ENCODE results near the gene HSFX4. TPM values are rescaled to one million over a fixed set of nuclear protein-coding genes. Genes with fewer than 3 reads are reported as not detected.

The HSFX4 gene
- total and polyA plus RNA-seq, 9 of the 15 experiments (the other 6 are each of a cell fraction or from before 2014, with no cell fraction given) = 0.10 to 0.24 (median 0.14) TPM; not detected in 6

GRCh38 chrX:149962859-149963757 is 33.7 kb downstream of the HSFX4 start:
- H3K4me1 ChIP-seq (replicated peaks in 1 of 2; ENCODE audit: control insufficient read depth in 2 of 2, insufficient read depth in 2 of 2, low read length in 2 of 2) = peaks cover 0 to 3% of the 10 kb centered on the region in 2 experiments; a peak in 2 of 5 replicates
- H3K36me3 ChIP-seq (ENCODE audit: control insufficient read depth, insufficient read depth, low read length) = peaks cover 12% of the 10 kb centered on the region; the same call in 2 of the 3 replicates
- no peak overlapping the region for H3K27ac ChIP-seq (ENCODE audit: extremely low read depth, low read depth, low read length)
- no peak overlapping the region for H2AFZ ChIP-seq (ENCODE audit: low read depth, low read length)
- no peak overlapping the region for H3K9ac ChIP-seq (ENCODE audit: insufficient read depth in 1 of 2, low read depth in 2 of 2, low read length in 2 of 2)
- no peak for TF ChIP-seq SRSF1 (IDR thresholded peaks at IDR 0.05; ENCODE audit: low read depth, low read length)
- TF ChIP-seq, protein P1, sequence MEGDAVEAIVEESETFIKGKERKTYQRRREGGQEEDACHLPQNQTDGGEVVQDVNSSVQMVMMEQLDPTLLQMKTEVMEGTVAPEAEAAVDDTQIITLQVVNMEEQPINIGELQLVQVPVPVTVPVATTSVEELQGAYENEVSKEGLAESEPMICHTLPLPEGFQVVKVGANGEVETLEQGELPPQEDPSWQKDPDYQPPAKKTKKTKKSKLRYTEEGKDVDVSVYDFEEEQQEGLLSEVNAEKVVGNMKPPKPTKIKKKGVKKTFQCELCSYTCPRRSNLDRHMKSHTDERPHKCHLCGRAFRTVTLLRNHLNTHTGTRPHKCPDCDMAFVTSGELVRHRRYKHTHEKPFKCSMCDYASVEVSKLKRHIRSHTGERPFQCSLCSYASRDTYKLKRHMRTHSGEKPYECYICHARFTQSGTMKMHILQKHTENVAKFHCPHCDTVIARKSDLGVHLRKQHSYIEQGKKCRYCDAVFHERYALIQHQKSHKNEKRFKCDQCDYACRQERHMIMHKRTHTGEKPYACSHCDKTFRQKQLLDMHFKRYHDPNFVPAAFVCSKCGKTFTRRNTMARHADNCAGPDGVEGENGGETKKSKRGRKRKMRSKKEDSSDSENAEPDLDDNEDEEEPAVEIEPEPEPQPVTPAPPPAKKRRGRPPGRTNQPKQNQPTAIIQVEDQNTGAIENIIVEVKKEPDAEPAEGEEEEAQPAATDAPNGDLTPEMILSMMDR (IDR thresholded peaks at IDR 0.05 in 2 of 3, conservative IDR thresholded peaks at IDR 0.05 in 1 of 3; ENCODE audit: insufficient read depth in 2 of 3, low read depth in 1 of 3, low read length in 3 of 3) = peak; percentile 33 to 43 (median 37); a peak in 5 of 6 replicates
- peak in 1 of 2 experiments; percentile 55; a peak in 2 of 4 replicates for TF ChIP-seq RAD21 (CRISPR knock-in tag; conservative IDR thresholded peaks at IDR 0.05 in 1 of 2, IDR thresholded peaks at IDR 0.05 in 1 of 2)
- TF ChIP-seq ZNF41 (CRISPR knock-in tag; conservative IDR thresholded peaks at IDR 0.05) = no peak
- POLR2A ChIA-PET = no interaction called here
- H3K27me3 ChIP-seq (ENCODE audit: control insufficient read depth in 2 of 2, insufficient read depth in 2 of 2, low read length in 2 of 2) = no peaks in the 10 kb centered on the region
- no TSS peak for BruUV-seq (replicated peaks)
- 56% methylated on average over 8 of the region's 9 CpGs for WGBS (ENCODE audit: insufficient coverage, low coverage, missing lambda C conversion rate)
- H3K4me3 ChIP-seq = no peak overlapping the region
- no peaks in the 10 kb centered on the region for H3K9me3 ChIP-seq (replicated peaks; ENCODE audit: control insufficient read depth, insufficient read depth, low read depth, low read length)
- FAIRE-seq (peak; percentile 60), DNase-seq (ENCODE audit: extremely low read depth in 1 of 4, low spot score in 3 of 4) (peak in 2 of 4 experiments; percentile 14 to 22), ATAC-seq (peak; percentile 81)
- CTCF ChIA-PET (ENCODE audit: low intra/inter-chr PET ratio) = no interaction called here
- no peaks in the 10 kb centered on the region for H3K79me2 ChIP-seq (ENCODE audit: control insufficient read depth, insufficient read depth, low read length)
- in situ Hi-C loops (cut with MboI) = loop anchor here (25.0 kb wide), 1 partner anchor 749 kb away; no protein-coding TSS in a partner anchor
- H3K9me1 ChIP-seq (ENCODE audit: control insufficient read depth, insufficient read depth, low read length) = no peaks in the 10 kb centered on the region
- H4K20me1 ChIP-seq (replicated peaks; ENCODE audit: control insufficient read depth, insufficient read depth, low read length) = no peaks in the 10 kb centered on the region
- H3K4me2 ChIP-seq (ENCODE audit: insufficient read depth, low read length) = no peak overlapping the region
- intact Hi-C loops (cut with micrococcal nuclease) = no loop called here

All from K562 (cell line).